BLaER1 treated with 17β-estradiol and CSF1 and Interleukin-3, amounts not matched to agents 10 nM and 100 nM (cell line): Measurements from ENCODE around the gene TLR5.

ENCODE experiments used
- H3K27ac ChIP-seq, 11 experiments: shearing (Covaris generic); formaldehyde crosslinking; 2 replicates each; pipeline ENCODE4 v1.8.1; 2022
- H3K27me3 ChIP-seq, 11 experiments: shearing (Covaris generic); formaldehyde crosslinking; 2 replicates each; pipeline ENCODE4 v1.8.1; 2022
- H3K36me3 ChIP-seq, 11 experiments: shearing (Covaris generic); formaldehyde crosslinking; 2 replicates each; pipeline ENCODE4 v1.8.1; 2022
- H3K4me1 ChIP-seq, 10 experiments: shearing (Covaris generic); formaldehyde crosslinking; 2 replicates each; pipeline ENCODE4 v1.8.1; 2022
- H3K4me2 ChIP-seq, 11 experiments: shearing (Covaris generic); formaldehyde crosslinking; 2 replicates each; pipeline ENCODE4 v1.8.1; 2022
- H3K4me3 ChIP-seq, 10 experiments: shearing (Covaris generic); formaldehyde crosslinking; 2 replicates each; pipeline ENCODE4 v1.8.1; 2022
- H3K9ac ChIP-seq, 11 experiments: shearing (Covaris generic); formaldehyde crosslinking; 2 replicates each; pipeline ENCODE4 v1.8.1; 2022
- H3K9me3 ChIP-seq, 11 experiments: shearing (Covaris generic); formaldehyde crosslinking; replicated peaks in 1 of 11; 2 replicates each; pipeline ENCODE4 v1.8.1; 2022
- H4K20me1 ChIP-seq, 11 experiments: shearing (Covaris generic); formaldehyde crosslinking; 2 replicates each; pipeline ENCODE4 v1.8.1; 2022
- Cebpa-rat ChIP-seq, 11 experiments: shearing (Covaris generic); IDR thresholded peaks; 2 replicates each; pipeline ENCODE4 v1.8.1; 2022

TLR5 gene, protein sequence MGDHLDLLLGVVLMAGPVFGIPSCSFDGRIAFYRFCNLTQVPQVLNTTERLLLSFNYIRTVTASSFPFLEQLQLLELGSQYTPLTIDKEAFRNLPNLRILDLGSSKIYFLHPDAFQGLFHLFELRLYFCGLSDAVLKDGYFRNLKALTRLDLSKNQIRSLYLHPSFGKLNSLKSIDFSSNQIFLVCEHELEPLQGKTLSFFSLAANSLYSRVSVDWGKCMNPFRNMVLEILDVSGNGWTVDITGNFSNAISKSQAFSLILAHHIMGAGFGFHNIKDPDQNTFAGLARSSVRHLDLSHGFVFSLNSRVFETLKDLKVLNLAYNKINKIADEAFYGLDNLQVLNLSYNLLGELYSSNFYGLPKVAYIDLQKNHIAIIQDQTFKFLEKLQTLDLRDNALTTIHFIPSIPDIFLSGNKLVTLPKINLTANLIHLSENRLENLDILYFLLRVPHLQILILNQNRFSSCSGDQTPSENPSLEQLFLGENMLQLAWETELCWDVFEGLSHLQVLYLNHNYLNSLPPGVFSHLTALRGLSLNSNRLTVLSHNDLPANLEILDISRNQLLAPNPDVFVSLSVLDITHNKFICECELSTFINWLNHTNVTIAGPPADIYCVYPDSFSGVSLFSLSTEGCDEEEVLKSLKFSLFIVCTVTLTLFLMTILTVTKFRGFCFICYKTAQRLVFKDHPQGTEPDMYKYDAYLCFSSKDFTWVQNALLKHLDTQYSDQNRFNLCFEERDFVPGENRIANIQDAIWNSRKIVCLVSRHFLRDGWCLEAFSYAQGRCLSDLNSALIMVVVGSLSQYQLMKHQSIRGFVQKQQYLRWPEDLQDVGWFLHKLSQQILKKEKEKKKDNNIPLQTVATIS

DNA sequence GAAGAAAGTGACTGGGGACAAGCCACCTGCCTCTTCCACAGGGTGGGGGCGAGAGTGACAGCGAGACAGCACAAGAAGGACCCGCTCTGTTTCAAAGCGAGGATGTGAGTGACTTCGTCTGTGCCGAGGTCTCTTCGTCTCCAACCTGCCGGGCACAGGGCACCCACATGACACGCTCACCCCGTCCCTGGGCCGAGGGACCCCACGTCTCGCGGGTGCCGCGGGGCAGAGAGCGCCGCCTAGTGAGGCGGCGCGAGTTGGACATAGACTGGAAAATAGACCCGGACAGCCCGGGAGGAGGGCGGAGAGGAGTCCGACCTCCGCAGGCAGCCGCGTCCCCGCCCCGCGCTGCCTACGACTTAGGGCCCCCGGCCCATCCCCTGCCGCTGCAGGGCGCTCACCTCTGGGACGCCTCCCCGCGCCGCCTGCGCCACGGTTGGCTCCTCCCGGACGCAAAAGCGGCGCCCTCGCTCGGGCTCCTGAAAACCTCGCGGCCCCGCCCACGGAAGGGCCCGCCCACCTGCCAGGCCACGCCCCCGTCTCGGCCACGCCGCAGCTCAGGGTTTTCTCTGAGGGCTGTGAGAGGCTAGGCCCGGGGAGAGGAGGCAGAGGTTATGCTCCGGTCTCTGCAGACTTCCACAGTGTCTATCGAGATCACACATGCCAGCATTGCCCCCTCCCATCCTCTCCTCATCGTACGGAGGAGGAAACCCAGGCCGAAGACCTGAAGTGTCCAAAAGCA, at the start of gene TLR5:
Gene TLR5, minus strand, starts transcription at position 454 of the 742 bp plus-strand sequence. CDS start 30,217 bp downstream, outside the sequence.
- Histone ChIP-seq H3K27me3 (no peaks in the 10 kb centered on the region), H3K4me3 (peak within 1 kb of the TSS; percentile 51 to 74 (median 60)), H3K27ac (peak within 1 kb of the TSS in 8 of 11 experiments; percentile 6 to 66 (median 44); a peak in 12 of 22 replicates), H3K36me3 (peaks cover 0 to 29% (median 0%) of the 10 kb centered on the region in 11 experiments; a peak in 6 of 22 replicates), H3K9me3 (peaks cover 15 to 34% (median 22%) of the 10 kb centered on the region in 11 experiments; a peak in 21 of 22 replicates), H3K9ac (peak within 1 kb of the TSS; percentile 18 to 79 (median 62); a peak in 21 of 22 replicates), H3K4me2 (peak within 1 kb of the TSS; percentile 76 to 97 (median 85)), H4K20me1 (no peaks in the 10 kb centered on the region; a peak in 1 of 22 replicates), H3K4me1 (peaks cover 25 to 71% (median 31%) of the 10 kb centered on the region in 10 experiments)
- TF ChIP-seq Cebpa-rat (IDR thresholded peaks at IDR 0.05), result no peak

DNA sequence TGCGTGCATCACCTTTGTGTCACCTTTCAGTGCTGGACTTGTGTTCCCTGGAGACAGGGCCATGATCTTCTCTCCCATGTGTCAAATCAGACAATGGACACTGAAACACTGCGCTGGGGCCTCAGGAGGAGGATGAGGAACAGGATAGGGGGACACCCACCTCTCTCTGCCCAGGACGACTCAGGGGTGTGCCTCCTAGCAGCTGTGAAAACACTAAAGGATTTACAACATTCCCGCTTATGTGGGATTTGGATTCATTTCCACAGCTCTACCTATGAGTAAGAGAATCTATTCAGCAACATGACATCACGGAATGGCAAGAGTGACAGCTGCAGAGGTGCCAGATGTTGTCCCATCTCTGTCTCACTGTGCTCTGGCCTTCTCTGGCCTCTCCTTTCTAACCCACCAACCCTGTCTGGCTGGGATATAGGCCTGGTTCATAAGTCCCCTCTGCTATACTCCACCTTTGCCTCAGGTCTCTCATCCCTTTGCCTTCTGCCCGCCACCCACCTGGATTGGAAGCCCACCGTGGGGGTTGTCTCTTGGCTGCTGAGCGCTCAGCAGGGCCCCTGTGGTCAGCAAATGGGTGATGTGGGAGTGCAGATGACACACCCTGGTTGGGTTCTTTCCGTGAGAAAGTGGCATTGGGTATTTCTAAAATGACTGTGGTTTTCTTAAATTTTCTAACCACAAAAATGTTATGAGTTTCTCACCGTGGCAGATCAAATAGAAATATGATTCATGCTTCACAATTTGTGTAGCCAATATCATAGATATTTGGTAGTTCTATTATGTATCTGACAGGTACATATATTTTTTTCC, 47.1 kb upstream of the TLR5 start:
- H3K4me3 ChIP-seq, result no peak overlapping the region
- no peaks in the 10 kb centered on the region for H4K20me1 ChIP-seq
- peaks cover 0 to 24% (median 0%) of the 10 kb centered on the region in 10 experiments; a peak in 7 of 20 replicates for H3K4me1 ChIP-seq
- H3K9ac ChIP-seq, result no peak overlapping the region
- peak overlapping the region in 3 of 11 experiments; percentile 11 to 63 (median 15); a peak in 4 of 22 replicates for H3K4me2 ChIP-seq
- no peak overlapping the region for H3K27ac ChIP-seq
- no peaks in the 10 kb centered on the region for H3K36me3 ChIP-seq
- TF ChIP-seq Cebpa-rat (IDR thresholded peaks at IDR 0.05), result no peak
- H3K9me3 ChIP-seq, result no peaks in the 10 kb centered on the region
- no peaks in the 10 kb centered on the region for H3K27me3 ChIP-seq

DNA sequence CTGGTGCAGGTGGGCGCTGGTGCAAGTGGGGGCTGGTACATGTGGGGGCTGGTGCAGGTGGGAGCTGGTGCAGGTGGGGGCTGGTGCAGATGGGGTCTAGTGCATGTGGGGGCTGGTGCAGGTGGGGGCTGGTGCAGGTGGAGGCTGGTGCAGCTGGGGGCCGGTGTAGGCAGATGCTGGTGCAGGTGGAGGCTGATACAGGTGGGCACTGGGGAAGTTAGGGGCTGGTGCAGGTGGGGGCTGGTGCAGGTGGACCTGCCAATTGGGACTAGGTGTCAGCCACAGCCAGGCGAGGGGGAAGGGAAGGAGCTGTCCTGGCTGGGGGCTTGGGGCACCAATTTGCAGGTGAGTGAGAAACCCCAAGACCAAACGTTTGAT, 46.5 kb upstream of the TLR5 start:
- Histone ChIP-seq H3K36me3 (no peaks in the 10 kb centered on the region), H3K4me3 (no peak overlapping the region), H3K27ac (no peak overlapping the region), H3K9me3 (no peaks in the 10 kb centered on the region), H3K27me3 (no peaks in the 10 kb centered on the region), H4K20me1 (no peaks in the 10 kb centered on the region), H3K4me1 (peaks cover 0 to 24% (median 0%) of the 10 kb centered on the region in 10 experiments; a peak in 7 of 20 replicates), H3K9ac (no peak overlapping the region), H3K4me2 (no peak overlapping the region)
- TF ChIP-seq Cebpa-rat (IDR thresholded peaks at IDR 0.05), result no peak

DNA sequence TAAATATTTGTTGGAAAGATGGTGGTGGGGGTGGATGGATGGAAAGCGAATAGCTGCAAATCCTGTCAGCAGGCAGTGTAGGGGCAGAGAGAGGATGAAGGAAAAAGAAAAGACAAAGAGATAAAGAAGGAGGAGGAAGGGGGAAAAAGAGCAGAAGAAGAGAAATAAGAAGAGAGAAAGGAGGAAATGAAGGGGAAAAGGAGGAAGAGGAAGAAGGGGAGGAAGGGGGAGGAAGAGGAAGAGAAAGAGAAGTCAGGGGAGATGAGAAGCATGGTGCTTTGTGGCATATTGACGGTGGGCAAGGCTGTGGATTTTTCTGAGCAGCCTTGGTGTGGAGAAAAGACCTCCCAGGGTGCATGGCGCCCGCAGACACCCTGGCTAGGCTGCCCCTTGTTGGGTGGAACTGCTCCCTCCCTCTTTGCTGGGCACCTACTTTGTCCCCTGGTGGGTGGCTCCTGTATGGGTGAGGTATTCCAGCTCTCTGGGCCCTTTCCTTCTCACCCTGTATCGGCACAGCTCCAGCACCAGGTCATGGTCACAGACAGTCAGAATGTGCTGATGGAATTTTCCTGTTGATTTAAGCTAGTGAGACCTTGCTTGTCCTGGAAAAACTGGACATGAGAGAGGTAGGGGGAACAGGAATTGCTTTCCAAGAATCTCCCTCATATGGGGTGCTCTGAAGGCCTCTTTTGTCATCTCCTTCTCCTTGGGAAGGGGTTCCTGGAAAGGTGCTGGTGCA, 45.7 kb upstream of the TLR5 start:
- Histone ChIP-seq H3K27me3 (no peaks in the 10 kb centered on the region), H3K9ac (no peak overlapping the region), H3K4me3 (no peak overlapping the region), H3K27ac (no peak overlapping the region), H3K36me3 (no peaks in the 10 kb centered on the region), H3K4me1 (peaks cover 0 to 27% (median 0%) of the 10 kb centered on the region in 10 experiments; a peak in 7 of 20 replicates), H4K20me1 (no peaks in the 10 kb centered on the region), H3K4me2 (peak overlapping the region in 2 of 11 experiments; percentile 46 to 47; a peak in 4 of 22 replicates), H3K9me3 (no peaks in the 10 kb centered on the region)
- TF ChIP-seq Cebpa-rat (IDR thresholded peaks at IDR 0.05), result no peak

DNA sequence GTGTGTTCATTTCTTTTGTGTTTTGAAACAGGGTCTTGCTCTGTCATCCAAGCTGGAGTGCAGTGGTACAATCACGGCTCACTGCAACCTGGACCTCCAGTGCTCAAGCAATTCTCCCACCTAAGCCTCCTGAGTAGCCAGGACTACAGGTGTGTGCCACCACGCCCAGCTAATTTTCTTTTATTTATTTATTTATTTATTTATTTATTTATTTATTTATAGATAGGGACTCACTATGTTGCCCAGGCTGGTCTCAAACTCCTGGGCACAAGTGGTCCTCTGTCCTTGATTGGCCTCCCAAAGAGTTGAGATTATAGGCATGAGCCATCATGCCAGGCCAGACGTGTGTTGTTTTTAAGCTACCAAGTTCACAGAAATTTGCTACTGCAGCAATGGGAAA, 43.8 kb upstream of the TLR5 start:
- no peak overlapping the region for H3K27ac ChIP-seq
- H3K4me1 ChIP-seq, result peaks cover 0 to 47% (median under 1%) of the 10 kb centered on the region in 10 experiments; a peak in 8 of 20 replicates
- no peak overlapping the region for H3K9ac ChIP-seq
- H3K27me3 ChIP-seq, result no peaks in the 10 kb centered on the region
- H3K4me3 ChIP-seq, result no peak overlapping the region
- H4K20me1 ChIP-seq, result no peaks in the 10 kb centered on the region
- H3K9me3 ChIP-seq, result no peaks in the 10 kb centered on the region
- no peak for TF ChIP-seq Cebpa-rat (IDR thresholded peaks at IDR 0.05)
- H3K4me2 ChIP-seq, result no peak overlapping the region
- H3K36me3 ChIP-seq, result no peaks in the 10 kb centered on the region

DNA sequence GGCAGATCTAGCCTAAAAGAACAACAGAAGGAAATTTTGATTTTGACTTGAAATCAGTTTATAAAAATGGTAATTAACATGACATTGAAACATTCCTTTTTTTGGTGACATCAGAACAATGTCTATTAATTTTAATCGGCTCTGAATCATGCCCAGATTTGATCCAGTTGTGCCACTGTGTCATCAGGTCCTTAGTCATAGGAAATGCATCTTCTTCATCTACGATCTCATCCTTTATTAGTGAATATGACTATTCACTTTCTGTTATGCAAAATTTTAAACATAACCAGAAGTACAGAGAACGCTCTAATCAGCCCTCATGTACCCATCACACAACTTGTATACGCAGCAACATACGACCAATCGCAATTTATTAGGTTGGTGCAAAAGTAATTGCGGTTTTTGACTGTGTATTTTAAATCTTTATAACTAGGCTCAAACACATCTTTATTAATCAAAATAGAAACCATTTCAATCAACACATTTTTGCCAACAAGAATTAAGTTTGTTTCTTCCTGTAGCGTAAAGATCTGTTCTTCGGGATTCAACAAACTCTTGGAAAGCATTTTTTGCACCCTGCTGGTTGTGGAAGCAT, 40.3 kb upstream of the TLR5 start:
- Histone ChIP-seq H3K9me3 (no peaks in the 10 kb centered on the region), H3K36me3 (no peaks in the 10 kb centered on the region), H3K4me2 (peak overlapping the region in 3 of 11 experiments; percentile 84 to 93 (median 89); a peak in 5 of 22 replicates), H3K4me3 (no peak overlapping the region), H3K27ac (no peak overlapping the region), H3K4me1 (peaks cover 22 to 63% (median 31%) of the 10 kb centered on the region in 10 experiments), H3K9ac (no peak overlapping the region), H4K20me1 (no peaks in the 10 kb centered on the region), H3K27me3 (no peaks in the 10 kb centered on the region)
- no peak for TF ChIP-seq Cebpa-rat (IDR thresholded peaks at IDR 0.05)

DNA sequence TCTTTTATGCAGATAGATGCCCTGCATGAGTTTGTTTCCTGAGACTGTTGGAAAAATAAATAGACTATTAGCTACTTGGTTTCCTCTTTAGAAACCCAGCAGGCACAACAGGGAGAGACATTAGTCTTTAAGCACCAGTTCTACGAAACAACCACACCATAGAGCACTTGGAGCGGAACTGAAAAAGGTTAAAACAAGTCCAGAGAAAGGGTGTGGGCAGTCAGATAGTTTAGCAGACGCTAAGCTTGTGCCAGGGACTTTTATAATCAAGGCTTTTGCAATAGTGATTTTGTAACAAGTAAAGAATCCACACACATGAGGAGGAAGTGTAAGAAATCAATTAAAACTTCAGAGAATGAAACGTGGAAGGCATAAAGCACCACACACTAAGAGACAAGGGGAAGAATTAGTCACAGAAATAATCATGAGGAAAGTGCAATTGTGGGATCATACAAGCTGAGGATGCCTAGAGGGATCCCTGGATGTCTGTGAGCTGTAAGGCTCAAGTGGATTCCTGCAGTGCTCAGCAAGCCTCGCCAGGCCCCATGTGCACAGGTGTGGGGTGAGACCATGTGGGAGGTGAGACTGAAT, 37.8 kb upstream of the TLR5 start:
- H3K4me3 ChIP-seq, result 0 out of 20 replicates have a peak overlapping the region, but pooled peaks of 2 of the 10 experiments have one; percentile 3 to 19
- H3K4me2 ChIP-seq, result peak overlapping the region; percentile 24 to 93 (median 65)
- peak overlapping the region in 7 of 11 experiments; percentile 16 to 97 (median 54); a peak in 12 of 22 replicates for H3K27ac ChIP-seq
- peak overlapping the region in 5 of 11 experiments; percentile 14 to 59 (median 49); a peak in 8 of 22 replicates for H3K9ac ChIP-seq
- H3K27me3 ChIP-seq, result no peaks in the 10 kb centered on the region
- no peaks in the 10 kb centered on the region for H3K36me3 ChIP-seq
- H3K4me1 ChIP-seq, result peaks cover 22 to 84% (median 50%) of the 10 kb centered on the region in 10 experiments
- no peaks in the 10 kb centered on the region for H3K9me3 ChIP-seq
- no peaks in the 10 kb centered on the region for H4K20me1 ChIP-seq
- TF ChIP-seq Cebpa-rat (IDR thresholded peaks at IDR 0.05), result peak in 1 of 11 experiments; percentile 41; a peak in 1 of 22 replicates
